NCI-H187 (cell line): Measurements from ENCODE around the gene TFDP2.
"Not testable (repeated sequence)": the region's sequence is repeated elsewhere in the genome, so short reads cannot be mapped to it uniquely, and the experiment has no call there.

ENCODE experiments used
- DNase-seq, 2 experiments: peaks; one replicate each; lab custom pipeline; 2025; lab: John Stamatoyannopoulos, UW

The TFDP2 gene

DNA sequence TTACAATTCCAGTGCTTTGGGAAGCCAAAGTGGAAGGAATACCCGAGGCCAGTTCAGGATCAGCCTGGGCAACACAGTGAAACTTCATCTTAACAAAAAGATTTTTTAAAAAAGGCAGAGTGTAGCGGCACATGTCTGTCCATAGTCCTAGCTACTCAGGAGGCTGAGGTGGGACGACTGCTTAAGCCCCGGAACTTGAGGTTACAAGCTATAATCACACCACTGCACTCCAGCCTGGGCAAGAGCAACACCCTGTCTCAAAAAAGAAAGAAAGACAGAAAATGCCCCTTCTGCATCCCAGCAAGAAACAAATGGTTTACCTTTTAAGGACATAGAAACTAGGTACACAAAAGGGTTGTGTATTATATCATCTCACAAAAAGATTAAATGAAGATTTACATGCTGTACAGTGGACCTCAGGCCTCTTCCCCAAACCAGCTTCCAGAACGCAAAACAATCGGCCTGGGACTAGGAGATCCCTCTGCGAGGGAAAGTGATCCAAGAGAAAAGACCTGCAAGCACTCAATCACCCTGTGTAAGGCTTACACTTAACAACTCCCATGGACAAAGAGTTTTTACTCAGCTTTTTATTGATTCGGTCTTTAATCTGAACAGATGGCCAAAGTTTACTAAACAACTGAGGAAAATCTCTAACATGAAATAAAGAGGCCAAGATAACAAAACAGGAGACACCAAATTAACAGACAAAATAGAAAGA, 21.2 kb downstream of the TFDP2 start:
- no peak for DNase-seq

DNA sequence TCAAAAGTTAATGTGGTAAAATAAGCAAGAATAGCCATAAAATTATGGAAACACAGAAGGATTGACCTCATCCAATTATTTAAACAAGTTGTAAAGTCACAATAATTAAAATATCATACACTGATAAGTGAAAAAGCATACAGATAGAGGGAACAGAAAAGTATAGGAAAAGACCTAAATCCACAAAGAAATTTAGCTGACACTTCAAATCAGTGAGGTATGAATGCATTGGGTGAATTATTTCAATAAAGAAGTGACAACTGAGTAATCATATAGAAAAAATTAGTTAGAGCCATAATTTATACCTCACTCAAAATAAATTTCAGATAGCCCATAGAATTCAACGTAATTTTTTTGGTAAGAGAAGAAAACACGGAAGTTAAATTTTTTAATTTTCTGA, 25.1 kb downstream of the TFDP2 start:
- no peak for DNase-seq

DNA sequence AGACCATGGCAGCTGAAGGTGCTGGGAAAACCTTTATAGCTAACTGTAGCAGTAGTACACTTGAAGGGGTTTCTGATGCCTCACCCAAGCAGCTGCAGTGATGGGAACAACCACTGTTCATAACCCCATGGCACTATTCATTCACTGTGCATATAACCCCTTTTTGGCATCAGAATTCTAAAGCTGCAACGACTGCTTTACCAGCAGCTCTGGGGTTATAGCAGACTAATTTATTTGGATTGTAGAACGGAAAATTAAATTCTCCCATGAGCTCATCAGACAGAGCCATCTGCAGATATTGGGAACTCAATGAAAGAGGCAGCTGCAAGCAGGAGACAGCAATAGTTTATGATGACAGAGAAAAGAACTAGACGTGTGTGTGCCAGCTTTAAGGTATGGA, 28.6 kb downstream of the TFDP2 start:
- DNase-seq, result no peak

DNA sequence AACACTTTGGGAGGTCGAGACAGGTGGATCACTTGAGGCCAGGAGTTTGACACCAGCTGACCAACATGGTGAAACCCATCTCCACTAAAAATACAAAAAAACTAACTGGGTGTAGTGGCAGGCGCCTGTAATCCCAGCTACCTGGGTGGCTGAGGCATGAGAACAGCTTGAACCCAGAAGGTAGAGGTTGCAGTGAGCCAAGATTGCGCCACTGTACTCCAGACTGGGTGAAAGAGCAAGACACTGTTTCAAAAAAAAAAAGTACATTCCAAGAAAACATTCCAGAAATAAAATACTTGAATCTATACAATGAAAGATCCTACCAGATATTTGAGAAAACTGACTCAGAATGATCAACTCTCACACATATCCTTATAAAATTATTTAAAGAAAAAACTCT, 30.4 kb downstream of the TFDP2 start:
- DNase-seq, result no peak

DNA sequence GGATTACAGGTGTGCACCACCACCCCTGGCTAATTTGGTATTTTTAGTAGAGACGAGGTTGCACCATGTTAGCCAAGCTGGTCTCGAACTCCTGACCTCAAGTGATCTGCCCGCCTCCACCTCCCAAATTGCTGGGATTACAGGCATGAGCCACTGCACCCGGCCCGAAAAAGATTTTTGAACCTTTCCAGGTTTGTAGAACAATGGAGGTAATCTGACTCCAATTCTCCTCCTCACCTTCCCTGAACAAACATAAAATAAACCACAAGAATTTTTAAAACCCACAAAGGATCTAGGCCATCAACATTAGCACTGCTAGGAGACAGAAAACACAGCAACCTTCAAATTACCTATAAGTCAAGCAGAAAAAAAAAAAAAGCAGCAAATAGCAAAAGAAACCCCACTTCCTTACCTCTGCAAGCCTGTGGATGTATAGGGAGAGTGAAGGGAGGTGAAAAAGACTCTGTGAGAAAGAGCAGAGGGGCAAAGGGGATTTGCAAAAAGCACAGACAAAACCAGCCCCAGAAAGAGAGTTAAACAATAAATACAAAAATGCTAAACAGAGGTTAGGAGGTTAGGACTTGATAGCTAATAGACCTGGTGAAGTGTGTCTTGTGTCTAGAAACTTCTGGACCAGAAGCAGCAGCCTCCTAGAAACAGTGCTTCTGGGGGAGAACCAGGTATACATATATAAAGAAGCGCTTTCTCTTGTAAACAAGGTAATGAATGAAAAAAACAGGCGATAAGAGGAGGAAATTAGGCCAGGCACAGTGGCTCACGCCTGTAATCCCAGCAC, 32.1 kb downstream of the TFDP2 start:
- peak; percentile 31 to 42 for DNase-seq

DNA sequence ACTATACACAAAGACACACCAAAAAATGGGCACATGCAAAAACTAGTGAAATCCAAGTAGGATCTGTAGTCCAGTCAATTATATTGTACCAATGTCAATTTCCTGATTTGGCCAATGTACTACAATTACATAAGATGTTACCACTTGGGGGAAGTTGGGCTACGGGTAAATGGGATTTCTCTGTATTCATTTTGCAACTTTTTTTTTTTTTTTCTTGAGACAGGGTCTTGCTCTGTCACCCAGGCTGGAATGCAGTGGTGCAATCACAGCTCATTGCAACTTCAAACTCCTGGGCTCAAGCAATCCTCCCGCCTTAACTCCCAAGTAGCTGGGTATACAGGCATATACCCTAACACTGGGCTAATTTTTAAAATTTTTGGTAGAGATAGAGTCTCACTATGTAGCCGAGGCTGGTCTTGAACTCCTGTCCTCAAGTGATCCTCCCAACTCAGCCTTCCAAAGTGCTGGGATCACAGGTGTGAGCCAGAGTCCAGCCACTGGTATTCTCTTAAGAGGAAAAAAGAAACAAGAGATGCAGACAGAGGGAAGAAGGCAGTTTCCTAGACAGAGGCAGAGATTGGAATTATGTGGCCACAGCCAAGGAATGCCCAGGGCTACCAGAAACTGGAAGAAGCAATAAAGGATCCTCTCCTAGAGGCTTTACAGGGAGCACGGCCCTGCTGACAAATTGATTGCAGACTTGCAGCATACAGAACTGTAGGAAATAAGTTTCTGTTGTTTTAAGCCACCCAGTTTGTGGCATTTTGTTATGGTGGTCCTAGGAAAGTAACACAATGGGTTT, 33.3 kb downstream of the TFDP2 start:
- no peak for DNase-seq

DNA sequence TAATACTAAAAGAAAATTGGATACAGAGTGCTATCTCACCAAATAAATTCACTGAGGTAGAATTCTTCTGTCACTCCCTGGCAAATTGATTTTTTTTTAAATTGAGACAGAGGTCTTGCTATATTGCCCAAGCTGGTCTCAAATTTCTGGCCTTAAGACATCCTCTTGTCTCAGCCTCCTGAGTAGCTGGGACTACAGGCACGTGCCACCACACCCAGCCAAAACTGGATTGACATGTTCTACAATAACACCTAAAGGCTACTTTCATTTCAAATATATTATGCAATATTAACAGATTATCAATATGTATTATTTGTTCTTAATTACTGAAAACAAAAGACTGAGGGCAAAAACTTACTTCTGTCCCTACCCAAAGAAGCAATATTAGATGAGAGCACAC, 36.7 kb downstream of the TFDP2 start:
- DNase-seq, result no peak

DNA sequence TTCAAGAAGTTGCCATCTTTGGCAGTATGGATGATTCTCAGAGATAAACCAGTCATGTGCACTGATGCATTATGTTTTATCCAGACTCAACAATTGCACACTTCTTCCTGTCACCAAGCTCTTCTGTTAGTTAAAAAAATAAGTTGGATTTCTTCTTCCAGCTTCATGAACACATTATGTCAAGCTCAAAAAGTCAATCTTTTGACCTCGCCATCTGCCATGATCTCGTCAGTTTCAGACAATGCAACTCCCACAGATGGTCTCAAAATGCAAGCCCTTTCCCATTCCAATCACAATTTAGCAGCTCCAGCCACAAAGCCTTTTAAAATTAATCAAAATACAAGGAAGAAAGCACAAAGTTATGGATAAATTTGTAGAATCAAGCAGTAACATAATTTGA, 42.8 kb downstream of the TFDP2 start:
- no peak for DNase-seq

DNA sequence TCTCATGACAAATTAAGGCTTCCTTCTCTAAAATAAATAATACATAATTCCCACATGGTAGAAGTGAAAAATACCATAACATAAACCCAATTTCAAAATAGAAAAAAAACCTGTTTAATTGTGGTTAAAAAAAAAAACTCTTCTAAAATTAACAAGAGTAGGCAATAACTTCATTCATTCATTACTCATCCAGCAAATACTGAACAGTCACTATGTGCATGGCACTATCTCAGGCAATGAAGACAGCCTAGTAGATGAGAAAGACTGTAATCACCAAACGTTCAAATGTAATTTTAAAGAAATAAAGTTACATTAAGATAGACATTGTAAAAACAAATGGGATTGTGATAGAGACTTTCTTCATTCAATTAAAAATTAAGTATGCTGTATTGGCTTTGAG, 43.4 kb downstream of the TFDP2 start:
- DNase-seq, result no peak

DNA sequence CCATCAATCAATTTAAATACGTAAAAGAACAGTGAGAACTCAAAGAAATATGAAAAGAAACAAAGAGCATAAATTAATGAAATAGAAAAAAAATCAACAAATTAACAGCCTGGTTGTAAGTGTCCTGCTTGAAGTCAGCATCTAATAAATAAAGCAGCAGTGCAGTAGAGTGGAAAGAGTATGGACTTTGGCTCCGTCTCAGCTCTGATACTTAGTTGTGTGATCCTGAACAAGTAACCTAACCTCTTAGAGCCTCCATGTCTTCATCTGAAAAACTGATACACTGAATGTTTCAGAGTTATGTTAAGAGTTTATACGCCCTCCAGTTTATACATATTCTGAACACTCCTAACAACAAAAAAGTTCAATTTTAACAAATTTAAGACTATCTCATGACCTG, 44.6 kb downstream of the TFDP2 start:
- no peak for DNase-seq

DNA sequence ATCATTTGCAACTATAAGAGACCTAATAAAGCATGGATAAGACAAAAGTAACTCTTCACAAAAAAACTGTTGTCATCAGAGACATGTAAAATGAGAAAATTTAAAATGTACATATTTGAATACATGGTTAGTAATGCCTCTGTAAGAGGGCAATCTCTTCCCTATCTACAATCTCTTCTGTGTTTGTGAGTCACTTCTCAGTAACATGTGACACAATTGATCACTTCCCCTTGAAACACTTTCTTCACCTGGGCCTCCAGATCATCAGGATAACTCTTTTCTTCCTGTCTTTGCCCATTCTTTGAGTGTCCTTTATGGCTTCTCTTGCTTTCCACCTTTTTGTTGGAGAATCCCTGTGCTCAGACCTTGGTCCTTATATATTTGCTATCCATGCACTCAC, 50.4 kb downstream of the TFDP2 start:
- no peak for DNase-seq

DNA sequence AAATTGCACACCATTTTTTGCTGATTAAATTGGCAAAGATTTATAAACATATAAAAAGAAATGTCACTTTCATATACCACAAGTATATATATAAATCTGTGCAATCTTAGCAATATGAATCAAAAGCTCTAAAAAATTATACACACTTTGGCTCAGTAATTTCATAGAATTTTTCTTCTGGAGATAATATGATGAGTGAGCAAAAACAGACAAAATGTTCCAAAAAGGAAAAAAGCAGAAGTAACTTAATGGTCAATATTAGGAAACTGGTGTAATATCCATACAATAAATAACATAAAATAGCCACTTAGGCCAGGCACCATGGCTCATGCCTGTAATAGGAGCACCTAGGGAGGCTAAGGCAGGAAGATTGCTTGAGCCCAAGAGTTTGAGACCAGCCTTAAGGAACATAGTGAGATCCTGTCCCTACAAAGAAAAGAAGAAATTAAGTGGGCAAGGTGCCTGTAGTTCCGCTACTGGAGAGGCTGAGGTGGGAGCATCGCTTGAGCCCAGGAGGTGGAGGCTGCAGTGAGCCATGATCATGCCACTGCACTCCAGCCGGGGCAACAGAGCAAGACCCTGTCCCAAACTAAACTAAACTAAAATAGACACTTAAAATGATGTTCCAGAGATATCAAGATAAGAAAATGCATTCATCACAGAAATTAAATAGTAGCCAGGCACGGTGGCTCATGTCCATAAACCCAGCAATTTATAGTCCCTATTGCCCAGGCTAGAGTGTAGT, 52.1 kb downstream of the TFDP2 start:
- no peak for DNase-seq

DNA sequence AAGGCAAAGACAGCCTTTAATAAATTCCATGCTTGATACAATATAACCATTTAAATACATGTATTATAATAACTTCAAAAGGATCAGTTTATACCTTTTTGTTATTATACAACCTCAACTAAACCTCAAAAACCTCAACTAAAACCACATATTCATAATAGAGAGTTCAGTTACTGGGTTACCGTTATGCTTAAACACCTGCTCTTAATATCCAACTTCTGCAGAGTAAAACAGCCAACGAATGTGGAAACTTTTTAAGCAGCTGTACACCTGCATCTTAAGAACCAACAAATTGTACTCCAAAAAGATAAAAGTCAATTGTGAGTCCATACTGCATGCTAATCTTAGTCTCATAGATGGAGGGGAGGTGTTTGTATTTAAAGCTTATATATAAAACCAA, 53.5 kb downstream of the TFDP2 start:
- DNase-seq, result no peak

DNA sequence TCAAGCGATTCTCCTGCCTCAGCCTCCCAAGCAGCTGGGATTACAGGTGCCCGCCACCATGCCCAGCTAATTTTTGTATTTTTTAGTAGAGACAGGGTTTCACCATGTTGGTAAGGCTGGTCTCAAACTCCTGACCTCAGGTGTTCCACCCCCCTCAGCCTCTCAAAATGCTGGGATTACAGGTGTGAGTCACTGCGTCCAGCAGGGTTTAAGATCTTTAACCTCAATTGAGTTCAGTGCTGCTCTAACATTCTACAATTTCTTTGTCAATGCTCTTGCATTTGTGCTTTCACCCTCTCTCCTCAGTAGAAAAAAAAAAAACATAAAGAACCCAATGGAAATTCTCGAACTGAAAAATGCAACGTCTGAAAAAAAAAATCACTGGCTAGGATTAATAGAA, 60.4 kb downstream of the TFDP2 start:
- DNase-seq, result not testable (repeated sequence)

DNA sequence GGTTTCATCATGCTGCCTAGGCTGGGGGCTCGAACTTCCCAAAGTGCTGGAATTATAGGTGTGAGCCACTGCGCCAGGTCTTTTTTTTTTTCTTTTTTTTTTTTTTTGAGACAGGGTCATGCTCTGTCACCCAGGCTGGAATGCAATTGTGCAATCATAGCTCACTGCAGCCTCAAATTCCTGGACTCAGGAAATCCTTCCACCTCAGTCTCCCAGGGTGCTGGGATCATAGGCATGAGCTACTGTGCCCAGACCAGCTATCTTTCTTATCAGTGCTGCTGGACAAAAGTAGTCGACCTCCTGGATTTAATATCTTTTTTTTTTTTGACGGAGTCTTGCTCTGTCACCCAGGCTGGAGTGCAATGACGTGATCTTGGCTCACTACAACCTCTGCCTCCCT, 60.8 kb downstream of the TFDP2 start:
- no peak for DNase-seq

DNA sequence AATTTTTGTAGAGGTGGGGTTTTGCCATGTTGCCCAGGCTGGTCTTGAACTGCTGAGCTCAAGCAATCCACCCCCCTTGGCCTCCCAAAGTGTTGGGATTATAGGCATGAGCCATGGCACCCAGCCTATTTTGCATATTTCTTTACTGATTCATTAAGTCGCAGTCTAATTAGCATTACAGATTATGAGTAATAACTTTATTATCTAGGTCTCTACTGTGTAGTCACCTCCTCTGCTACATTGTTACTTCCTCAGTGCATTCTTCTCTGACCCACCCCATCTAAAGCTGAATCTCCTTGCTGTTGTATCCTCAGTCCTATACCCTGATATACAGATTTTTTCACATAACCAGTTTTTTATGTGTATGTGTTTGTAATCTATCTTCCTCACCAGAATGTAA, 61.7 kb downstream of the TFDP2 start:
- DNase-seq, result no peak

DNA sequence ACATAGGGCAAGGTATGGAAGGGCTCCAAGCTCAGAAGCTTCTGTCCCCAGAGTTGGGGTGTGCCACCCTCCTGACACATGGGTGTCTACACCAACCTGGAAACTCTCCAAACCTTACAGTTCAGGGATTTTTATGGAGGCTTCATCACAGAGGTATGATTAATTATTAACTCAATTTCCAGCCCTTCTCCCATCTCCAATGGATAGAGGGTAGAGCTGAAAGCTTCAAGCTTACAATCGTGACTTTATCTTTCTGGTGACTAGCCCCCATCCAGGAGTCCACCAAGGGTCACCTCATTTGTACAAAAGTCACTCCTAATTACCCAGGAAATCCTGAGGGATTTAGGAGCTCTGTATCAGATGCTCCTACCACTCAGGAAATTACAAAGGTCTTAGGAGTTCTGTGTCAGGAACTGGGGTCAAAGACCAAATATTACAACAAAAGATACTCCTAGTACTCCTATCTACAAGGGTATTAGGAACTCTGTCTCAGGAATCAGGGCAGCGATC, 62.7 kb downstream of the TFDP2 start:
- no peak for DNase-seq

DNA sequence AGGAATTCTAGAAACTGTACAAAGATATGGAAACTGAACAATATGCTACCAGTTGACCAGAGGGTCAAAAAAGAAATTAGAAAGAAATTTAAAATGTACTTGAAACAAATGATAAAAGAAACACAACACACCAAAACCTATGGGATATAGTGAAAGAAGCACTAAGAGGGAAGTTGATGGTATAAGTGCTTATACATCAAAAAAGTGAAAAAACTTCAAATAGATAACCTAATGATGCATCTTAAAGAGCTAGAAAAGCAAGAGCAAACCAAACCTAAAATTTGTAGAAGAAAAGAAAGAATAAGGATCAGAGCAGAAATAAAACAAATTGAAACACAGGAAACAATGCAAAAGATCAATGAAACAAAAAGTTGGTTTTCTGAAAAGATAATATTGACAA, 68.2 kb downstream of the TFDP2 start:
- no peak for DNase-seq

DNA sequence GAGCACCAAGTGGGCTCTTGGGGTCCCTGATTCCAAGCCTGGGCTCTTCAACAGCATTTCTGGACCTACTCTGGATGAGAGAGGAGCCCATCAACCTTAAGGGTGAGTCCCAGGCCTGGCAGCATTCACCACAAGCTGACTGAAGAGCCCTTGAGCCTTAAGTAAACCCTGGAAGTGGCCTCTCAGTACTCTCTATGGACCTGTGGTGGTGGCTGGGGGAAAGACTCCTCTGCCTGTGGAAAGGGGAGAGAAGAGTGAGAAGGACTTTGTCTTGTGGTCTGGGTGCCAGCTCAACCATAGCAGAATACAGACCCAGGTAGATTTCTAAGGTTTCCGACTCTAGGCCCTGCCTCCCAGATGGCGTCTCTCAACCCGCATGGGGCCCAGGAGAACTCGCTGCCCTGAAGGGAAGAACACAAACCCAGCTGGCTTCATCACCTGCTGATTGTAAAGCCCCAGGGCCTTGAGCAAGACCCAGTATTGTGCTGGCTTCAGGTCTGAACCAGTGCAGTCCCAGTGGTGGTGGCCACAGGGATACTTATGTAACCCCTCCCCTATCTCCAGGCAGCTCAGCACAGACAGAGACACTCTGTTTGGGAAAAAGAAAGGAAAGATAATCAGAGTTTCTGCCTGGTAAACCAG, 71.4 kb downstream of the TFDP2 start:
- DNase-seq, result peak; percentile 71 to 72

DNA sequence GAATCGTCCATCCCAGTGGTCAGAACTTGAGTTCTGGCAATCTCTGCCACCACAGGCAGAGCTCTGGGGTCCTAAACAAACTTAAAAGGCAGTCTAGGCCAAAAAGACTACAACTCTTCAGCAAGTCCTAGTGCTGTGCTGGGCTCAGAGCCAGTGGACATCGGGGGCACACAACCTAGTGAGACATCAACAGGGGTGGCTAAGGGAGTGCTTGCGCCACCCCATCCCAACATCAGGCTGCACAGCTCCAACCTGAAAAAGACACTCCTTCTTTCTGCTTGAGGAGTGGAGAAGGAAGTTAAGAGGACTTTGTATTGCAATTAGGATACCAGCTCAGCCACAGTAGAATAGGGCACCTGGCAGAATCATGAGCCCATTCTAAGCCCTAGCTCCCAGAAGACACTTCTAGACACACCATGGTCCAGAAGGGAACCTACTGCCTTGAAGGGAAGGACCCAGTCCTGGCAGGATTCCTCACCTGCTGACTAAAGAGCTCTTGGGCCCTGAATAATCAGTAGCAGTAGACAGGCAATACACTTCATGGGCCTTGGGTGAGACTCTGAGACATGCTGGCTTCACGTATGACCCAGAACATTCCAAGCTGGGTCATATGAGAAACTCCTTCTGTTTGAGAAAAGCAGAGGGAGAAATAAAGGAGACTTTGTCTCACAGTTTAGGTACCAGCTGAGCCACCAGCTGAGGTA, 72.0 kb downstream of the TFDP2 start:
- DNase-seq, result no peak

DNA sequence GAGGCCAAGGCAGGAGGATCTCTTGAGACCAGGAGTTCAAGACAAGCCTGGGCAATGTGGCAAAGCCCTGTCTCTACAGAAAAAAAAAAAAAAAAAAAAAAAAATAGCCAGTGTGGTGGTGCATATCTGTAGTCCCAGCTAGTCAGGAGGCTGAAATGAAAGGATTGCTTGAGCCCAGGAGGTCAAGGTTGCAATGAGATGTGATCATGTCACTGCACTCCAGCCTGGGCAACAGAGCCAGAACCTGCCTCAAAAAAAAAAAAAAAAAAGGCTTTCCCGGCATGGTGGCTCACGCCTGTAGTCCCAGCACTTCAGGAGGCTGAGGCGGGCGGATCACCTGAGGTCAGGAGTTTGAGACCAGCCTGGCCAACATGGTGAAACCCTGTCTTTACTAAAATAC, 73.7 kb downstream of the TFDP2 start:
- not testable (repeated sequence) for DNase-seq
